GM18517 (cell line): ENCODE results near the gene MT1G.
"Not testable (repeated sequence)": the region's sequence is repeated elsewhere in the genome, so short reads cannot be mapped to it uniquely, and the experiment has no call there.

Experiments
- ATAC-seq: cut with Tn5 transposase; IDR thresholded peaks from one replicate; pipeline ENCODE4 v1.9.1; 2021; ENCODE audit warnings: mild to moderate bottlenecking, moderate library complexity; ENCODE audit not compliant: unreplicated experiment

MT1G gene

DNA sequence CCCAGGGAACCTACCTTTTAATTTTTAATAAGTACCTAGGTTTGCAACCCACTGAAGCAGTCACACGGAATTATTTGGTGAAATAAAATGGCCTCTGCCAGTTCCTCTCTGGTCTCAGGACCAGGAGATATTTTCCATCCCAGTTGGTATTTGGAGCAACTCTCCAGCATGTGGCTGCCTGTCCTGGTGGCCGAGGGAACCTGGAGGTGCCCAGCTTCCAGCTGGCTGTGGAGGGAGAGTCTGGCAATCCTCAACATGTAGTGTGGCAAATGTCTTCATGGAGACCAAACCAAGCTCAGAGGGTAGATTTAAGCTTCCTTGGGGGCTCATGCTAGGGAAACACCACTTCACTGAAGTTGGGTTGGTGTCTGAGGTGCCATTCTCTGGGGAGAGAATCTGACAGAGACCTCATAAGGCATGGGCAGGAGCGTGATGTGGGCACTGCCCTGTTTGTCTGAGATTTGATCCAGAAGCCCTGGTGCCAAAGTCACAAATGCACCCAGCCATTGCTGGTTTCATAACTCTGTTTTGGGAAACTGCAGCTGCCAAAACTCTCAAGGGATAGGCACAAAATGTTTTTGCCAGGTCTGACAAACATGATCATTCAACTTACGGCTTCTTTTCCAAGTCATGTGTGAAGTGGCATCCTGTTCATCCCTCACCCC, 17.2 kb upstream of the MT1G start:
- no peak for ATAC-seq

DNA sequence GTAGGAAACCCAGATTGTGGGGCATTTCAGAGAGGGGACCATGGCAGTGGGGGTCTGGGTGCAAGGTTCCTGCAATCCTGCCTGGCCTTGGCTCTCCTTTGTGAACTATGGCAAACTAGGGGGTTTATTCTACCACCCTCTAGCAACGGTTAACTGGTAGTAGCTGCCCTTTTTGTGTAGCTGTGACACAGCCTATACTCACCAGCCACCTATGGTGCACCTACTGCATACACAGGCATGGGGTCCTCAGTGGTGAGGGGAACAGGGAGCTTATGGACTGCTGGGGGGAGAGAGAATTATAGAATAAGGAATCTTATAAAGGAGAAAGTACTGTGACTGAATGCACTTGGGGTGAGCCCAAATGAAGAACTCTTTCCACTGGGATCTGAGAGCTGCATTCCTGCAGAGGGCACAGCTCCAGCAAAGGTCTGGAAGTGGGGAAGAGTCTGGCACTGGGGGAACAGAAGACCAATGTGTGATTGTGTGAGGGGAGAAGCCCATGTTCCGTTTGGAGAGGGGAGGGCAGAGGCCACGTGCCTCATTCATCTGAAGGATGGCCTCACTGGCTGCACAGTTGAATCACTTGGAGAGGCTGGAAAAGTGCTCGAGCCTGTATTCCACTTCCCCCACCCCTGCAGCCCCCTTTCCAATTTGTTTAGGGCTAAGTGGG, 16.5 kb upstream of the MT1G start:
- ATAC-seq, result no peak

DNA sequence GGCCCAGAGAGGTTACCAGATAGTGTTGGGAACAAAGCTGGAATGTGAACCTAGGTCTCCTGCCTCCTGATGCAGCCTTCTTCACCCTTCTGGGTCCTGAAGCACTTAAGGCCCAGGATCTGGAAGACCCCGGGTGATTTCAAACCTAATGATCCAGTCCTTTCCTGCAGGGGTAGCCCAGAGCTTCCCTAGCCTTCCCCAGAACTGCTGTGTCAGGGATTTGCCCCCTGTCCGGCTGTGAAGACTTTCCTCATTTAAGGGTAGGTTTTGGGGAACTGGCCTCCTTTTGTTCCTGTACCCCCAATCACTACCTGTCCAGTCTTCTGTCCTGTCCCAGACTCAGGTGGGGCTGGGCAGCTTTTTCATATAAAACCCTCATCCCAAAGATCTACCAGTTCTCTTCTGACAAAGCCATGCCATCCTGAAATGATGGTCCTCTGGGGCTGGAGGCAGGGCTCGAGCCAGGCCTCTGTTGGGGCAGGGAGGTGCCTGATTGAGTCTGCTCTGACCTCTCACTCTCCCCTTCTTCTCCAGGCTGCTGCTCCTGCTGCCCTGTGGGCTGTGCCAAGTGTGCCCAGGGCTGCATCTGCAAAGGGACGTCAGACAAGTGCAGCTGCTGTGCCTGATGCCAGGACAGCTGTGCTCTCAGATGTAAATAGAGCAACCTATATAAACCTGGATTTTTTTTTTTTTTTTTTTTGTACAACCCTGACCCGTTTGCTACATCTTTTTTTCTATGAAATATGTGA, 15.7 kb upstream of the MT1G start:
- no peak for ATAC-seq

DNA sequence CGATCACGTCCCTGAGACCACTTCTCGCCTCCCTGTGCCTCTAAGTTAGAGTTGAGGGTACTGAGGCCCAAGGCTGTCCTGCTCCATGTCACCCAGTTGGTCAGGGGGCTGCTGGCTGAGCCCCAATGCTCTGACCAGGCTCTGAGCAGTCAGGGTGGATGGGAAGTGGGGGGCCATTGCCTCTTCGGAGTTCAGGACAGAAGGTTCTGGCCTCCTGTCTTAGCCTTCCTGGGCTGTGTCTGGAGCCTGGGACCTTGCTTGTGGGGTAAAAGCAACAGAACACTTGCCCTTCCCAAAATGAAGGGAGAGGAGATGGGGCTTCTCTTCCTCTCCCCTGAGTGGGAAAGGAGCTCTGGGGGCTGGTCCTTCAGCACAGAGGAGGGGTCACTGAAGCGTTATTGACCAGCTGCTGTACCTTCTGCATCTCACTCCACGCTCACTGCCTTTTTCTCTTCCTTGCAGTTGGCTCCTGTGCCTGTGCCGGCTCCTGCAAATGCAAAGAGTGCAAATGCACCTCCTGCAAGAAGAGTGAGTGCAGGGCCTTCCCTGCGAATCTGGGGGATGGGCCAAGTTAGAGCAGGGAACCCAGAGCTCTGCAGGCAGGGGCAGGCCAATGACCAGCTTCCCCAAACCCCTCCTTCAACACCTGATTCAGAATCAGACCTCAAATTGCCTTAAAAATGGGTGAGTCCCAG, 15.0 kb upstream of the MT1G start:
- no peak for ATAC-seq

DNA sequence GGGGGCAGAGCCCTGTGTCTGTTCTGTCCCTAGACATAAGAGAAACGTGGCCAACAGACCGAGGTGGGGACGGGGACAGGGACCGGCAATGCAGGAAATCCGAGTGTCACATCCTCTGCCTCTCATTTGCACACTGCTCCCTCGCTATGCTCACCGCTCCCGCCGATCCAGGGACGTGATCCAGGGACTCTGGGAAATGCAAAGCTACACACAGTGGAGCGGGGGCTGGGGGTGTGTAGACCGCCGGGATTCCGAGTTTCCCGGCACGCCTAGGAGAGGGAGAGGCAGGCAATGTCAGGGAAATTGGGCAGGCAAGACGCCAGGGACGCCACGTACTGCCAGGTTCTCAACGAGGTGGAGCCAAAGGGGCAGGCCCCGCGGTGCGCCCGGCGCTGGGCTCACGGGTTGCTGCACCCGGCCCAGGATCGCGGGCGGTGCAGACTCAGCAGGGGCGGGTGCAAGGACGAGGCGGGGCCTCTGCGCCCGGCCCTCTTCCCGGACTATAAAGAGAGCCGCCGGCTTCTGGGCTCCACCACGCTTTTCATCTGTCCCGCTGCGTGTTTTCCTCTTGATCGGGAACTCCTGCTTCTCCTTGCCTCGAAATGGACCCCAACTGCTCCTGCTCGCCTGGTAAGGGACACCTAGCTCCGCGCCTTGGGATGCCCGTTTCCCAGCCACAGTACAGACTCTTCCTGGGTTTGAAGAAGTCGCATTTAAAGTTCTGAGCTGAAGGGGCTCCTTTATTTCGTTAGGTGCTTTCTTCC, 14.3 kb upstream of the MT1G start, which contains the start of gene MT1X:
Gene MT1X, plus strand, starts transcription at position 532 of the 764 bp plus-strand sequence. Its CDS starts 71 bp downstream, at position 603.
- peak; percentile 87 for ATAC-seq

DNA sequence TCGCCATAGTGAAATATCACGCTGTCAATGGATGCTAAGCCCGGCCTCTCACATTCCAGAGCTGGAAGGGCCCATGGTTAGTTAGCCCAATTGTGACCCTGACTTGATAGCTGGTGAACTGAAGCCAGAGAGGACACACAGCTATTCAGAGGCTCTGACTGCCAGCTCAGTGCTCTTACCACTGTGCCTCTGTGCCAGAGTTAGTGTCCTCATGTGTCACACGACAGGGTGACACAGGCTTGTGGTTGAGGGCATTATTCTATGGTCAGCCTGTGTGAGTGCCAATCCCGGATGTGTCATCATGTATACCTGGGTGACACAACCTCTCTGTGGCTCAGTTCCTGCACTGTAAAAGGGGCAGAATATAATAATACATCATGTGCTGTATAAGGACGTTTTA, 12.0 kb upstream of the MT1G start:
- no peak for ATAC-seq

DNA sequence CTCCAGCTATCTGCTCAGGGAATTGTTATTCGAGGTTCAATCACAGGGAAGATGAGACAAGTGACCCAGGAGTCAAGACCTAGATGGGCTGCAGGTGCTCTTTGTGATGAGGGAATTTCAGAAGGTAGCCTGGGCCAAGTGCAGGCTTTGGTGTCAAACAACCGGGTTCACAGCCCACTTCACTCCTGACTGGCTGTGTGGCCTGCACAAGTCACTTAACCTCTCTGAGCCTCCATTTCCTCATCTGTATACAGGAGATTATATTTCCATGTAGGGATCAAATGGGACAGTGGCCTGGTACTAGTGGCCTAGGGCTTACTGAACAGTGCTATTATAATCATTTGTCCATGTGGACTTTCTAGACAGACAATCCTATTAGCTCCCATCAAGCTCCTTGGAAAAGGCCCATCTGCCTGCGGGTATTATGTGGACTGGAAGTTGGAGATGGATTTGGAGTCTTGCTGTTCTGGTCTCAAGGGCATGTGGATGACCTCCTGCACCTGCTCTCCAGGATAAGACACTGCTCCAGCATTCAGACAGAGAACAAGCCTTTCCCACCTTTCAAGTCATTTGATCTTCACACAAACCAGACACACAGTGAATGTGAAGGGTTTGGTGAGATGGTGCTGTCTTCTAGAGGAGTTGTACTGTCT, 11.3 kb upstream of the MT1G start:
- ATAC-seq, result no peak

DNA sequence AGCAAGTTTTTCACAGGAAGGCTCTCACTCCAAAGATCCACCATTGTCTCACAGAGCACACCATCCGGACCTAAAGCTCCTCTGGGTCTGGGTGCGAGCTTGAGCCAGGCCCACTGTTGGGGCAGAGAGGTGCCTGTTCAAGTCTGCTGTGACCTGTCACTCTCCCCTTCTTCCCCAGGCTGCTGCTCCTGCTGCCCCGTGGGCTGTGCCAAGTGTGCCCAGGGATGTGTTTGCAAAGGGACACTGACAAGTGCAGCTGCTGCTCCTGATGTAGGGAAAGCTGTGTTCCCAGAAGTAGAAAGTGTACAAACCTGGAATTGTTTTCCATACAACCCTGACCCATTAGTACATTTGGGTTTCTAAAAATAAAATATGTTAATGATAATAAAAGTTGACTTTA, 9.6 kb upstream of the MT1G start:
- no peak for ATAC-seq

DNA sequence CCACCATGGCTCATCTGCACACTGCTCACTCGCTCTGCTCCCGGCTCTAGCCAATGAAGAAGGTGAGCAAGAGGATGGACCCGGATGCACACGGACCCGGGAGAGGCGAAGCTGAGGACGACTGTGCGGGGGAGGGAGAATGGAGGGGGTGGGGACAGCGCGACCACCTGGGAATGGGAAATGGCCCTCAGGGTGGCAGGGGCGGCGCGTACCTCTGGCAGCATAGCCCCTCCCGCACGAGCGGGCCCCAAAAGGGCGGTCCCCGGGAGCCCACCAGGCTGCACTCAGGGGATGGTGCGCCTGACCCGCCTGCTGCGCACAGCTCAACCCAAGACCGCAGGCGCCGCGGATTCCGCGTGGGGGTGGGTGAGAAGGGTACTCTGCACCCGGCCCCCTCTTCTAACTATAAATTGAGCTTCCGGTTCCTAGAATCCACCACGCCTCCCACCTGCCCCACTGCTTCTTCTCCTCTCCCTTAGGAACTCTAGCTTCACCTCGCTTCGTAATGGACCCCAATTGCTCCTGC, 7.9 kb upstream of the MT1G start:
- no peak for ATAC-seq

DNA sequence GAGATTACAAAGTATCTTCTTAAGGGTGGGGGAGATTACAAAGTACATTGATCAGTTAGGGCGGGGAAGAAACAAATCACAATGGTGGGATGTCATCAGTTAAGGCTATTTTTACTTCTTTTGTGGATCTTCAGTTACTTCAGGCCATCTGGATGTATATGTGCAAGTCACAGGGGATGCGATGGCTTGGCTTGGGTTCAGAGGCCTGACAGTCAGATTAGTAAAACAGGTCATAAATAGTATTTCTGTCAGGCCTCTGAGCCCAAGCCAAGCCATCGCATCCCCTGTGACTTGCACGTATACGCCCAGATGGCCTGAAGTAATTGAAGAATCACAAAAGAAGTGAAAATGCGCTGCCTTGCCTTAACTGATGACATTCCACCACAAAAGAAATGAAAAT, 6.7 kb upstream of the MT1G start:
- not testable (repeated sequence) for ATAC-seq

DNA sequence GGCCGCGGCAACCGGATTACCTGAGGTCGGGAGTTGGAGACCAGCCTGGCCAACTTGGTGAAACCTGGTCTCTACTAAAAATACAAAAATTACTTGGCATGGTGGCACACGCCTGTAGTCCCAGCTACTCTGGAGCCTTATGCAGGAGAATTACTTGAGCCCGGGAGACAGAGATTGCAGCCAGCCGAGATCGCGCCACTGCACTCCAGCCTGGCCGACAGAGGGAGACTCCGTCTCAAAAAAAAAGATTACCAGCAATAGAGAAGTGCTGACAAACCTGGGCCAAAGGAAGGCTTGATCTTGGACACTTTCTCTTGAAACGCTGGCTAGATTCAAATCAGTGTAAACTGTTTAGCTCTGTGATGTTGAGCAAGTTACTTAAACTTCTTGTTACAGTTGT, 6.1 kb upstream of the MT1G start:
- ATAC-seq, result no peak

DNA sequence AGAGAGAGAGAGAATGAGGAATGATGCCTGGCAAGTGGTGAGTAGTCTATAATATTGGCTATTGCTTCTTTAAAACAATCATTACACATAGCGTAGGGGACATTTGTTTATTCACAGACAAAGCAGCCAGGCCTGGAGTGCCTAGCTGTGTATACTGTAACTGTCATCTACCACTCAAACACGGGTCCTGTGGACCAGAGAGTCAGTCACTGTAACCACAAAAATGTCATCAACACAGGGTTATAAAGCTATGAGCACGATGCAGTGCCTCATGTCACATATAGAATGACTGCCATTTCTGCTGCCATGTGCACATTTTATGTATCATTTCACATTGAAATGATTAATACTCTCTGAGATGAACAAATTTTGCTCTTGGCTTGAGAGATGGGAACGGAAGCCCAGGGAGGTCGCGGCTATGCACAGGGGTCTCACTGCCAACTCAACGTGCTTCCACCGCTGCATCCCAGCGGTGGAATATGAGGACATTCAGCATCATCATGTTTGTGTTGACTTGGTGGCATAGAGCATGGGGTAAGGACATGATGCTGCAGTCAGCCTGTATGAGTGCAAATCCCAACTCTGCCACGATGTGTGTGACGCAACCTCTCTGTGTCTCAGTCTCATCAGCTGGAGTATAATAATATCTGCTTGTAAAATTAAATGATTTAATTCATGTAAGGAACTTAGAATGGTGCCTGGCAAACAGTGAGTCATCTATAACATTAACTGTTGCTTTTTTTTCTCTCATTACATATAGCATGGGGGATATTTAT, 5.1 kb upstream of the MT1G start:
- ATAC-seq, result no peak

DNA sequence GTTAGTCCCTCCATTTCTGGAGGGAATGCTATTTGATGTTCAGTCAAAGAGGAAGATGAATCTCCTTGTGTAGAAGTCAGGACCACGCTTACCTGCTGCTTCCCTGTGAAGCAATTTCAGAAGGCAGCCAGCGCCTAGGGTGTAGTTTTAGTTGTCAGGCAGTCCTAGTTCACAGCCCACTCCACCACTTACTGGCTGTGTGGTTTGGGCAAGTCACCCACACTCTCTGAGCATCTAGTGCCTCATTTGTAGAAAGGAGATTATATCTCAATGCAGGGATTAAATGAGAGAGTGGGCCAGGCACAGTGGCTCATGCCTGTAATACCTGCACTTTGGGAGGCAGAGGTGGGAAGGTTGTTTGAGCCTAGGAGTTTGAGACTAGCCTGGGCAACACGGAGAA, 4.3 kb upstream of the MT1G start:
- not testable (repeated sequence) for ATAC-seq

DNA sequence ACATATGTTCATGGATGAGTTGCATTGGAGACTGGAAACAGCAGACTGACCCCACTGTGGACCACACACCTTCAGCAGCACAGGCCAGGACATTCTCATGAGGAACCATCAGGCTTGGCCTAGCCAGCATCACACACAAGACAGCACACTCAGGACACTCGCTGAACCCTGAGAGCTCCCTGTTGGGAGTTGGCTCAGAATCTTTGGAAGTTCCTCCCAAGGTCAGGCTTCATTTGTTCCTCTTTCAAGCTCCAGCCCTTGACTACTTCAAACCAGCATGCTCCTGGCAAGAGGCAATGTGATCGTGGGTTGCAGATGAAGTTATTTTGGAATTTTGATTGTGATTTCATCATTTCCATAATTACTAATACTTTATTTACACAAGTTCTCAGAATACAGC, 3.8 kb upstream of the MT1G start:
- not testable (repeated sequence) for ATAC-seq

DNA sequence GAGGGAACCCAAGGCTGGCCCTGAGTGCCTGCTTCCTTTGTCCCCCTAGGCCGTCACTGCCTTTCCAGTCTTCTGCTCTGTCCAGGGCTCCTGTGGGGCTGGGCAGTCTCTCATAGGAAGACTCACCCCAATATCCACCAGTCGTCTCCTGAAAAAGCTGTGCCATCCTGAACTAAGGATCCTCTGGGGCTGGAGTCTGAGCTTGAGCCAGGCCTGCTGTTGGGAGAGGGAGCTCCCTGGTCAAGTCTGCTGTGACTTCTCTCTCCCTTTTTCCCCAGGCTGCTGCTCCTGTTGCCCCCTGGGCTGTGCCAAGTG, 2.7 kb upstream of the MT1G start:
- no peak for ATAC-seq

DNA sequence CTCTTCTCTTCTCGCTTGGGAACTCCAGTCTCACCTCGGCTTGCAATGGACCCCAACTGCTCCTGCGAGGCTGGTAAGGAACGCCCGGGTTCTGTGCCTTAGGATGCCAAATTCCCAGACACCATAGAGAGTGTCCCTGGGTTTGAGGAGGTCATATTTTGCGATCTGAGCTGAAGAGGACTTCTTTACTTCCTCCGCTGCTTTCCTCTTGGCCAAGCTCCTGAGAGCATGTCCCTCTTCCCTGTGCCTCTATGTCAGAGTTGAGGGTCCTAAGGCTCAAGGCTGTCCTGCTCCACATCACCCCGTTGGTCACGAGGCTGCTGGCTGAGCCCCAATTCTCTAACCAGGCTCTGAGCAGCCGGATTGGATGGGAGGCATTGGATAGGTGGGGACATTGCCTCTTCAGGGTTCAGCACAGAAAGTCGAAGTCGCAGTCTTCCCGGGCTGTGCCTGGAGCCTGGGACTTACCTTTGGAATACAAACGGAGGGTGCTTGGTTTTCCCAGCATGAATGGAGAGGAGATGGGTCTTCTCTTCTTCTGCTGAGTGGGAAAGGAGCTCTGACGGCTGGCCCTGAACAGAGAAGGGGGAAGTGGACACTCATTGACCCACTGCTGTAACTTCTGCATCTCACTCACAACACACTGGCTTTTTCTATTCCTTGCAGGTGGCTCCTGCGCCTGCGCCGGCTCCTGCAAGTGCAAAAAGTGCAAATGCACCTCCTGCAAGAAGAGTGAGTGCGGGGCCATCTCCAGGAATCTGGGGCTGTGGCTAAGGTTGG, 2.2 kb upstream of the MT1G start:
- no peak for ATAC-seq

DNA sequence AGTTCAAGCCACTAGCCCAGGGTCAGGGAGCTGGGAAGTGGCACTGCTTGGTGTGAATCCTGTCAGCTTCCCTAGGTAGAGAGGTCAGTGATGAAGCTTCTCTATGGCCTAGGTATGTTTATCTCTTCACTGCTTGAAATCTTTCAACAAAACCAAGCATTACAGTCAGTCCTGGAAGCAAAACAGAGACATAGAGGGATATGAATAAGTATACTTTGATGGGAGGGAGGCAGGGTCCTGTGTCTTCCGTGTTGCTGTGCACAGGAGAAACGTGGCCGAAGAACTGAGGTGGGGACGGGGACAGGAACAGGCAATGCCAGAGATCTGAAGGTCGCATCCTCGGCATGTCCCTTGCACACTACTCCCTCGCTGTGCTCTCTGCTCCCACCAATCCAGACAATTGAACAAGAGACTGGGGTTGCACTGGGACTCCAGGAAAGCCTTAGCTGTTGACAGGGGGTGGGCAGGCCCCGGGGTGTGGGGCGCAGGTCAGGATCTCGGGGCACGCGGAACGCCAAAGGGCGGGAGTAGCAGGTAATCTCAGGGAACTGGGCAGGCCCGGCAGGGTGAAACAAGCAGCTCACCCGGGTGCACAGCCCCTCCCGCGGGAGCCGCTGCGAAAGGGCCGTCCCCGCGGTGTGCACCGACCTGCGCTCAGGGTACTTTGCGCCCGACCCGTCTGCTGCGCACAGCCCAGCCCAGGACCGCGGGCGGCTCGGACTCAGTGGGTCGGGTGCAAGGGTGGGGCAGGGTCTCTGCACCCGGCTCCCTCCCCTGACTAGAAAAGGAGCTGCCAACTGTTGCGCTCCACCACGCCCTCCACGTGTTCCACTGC, 1.4 kb upstream of the MT1G start, which contains the start of gene MT1H:
Gene MT1H, plus strand, starts transcription at position 810 of the 835 bp plus-strand sequence. CDS start 71 bp downstream, outside the sequence.
- no peak for ATAC-seq
